22Rv1 (cell line): ENCODE data around the gene CNGB1.

ENCODE experiments used
- ZFX ChIP-seq: fragments of 450-650 bp; IDR thresholded peaks from 2 replicates; pipeline ENCODE4 v1.6.1; 2017; ENCODE audit warnings: antibody characterized with exemption, borderline replicate concordance
- TF ChIP-seq, protein P1 (sequence below): fragments of 450-650 bp; IDR thresholded peaks from 2 replicates; pipeline ENCODE4 v1.5.1; 2017; ENCODE audit warnings: mild to moderate bottlenecking

- TF ChIP-seq, protein P1, sequence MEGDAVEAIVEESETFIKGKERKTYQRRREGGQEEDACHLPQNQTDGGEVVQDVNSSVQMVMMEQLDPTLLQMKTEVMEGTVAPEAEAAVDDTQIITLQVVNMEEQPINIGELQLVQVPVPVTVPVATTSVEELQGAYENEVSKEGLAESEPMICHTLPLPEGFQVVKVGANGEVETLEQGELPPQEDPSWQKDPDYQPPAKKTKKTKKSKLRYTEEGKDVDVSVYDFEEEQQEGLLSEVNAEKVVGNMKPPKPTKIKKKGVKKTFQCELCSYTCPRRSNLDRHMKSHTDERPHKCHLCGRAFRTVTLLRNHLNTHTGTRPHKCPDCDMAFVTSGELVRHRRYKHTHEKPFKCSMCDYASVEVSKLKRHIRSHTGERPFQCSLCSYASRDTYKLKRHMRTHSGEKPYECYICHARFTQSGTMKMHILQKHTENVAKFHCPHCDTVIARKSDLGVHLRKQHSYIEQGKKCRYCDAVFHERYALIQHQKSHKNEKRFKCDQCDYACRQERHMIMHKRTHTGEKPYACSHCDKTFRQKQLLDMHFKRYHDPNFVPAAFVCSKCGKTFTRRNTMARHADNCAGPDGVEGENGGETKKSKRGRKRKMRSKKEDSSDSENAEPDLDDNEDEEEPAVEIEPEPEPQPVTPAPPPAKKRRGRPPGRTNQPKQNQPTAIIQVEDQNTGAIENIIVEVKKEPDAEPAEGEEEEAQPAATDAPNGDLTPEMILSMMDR = no peak
- no peak for TF ChIP-seq ZFX
These were observed 50.1 kb downstream of the CNGB1 start for GRCh38 chr16:57920880-57921229.
